Measurements from ENCODE around the gene CDK5RAP3.
"Not testable (repeated sequence)": the region's sequence is repeated elsewhere in the genome, so short reads cannot be mapped to it uniquely, and the experiment has no call there.

DNA sequence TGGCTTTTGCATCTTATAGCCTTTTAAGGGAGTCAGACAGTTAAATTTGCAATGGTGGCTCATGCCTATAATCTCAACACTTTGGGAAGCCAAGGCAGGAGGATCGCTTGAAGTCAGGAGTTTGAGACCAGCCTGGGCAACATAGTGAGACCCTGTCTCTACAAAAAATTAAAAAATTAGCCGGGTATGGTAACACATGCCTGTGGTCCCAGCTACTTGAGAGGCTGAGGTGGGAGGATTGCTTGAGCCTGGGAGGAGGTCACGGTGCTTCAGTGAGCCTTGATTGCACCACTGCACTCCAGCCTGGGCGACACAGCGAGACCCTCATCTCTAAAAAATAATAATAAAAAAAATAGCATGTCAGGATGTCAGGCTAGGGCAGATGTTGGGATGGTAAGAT, 30.7 kb downstream of the CDK5RAP3 start:
- not testable (repeated sequence) for TF ChIP-seq YY1 (IDR thresholded peaks at IDR 0.05; ENCODE audit: insufficient read depth, insufficient read length); ZNF274 (IDR thresholded peaks at IDR 0.05; ENCODE audit: low read depth, low read length); SUZ12 (IDR thresholded peaks at IDR 0.05; ENCODE audit: extremely low read depth, insufficient read depth, insufficient read length)

Measured in NT2/D1 (cell line).